OCI-LY3 (cell line): Measurements from ENCODE around the gene SERPINB1.

Experiments used
- EZH2phosphoT487 ChIP-seq: fragments of 200-600 bp; shearing (Covaris generic); IDR thresholded peaks from 2 replicates; pipeline ENCODE4 v1.6.1; 2018; ENCODE audit warnings: antibody characterized with exemption, mixed run types, low read depth
- TF ChIP-seq, protein P1 (sequence below): fragments of 200-600, 300-600 bp; sonication (generic); IDR thresholded peaks from 2 replicates; pipeline ENCODE4 v1.5.1; 2014; ENCODE audit warnings: antibody characterized with exemption, low read length, low read depth

DNA sequence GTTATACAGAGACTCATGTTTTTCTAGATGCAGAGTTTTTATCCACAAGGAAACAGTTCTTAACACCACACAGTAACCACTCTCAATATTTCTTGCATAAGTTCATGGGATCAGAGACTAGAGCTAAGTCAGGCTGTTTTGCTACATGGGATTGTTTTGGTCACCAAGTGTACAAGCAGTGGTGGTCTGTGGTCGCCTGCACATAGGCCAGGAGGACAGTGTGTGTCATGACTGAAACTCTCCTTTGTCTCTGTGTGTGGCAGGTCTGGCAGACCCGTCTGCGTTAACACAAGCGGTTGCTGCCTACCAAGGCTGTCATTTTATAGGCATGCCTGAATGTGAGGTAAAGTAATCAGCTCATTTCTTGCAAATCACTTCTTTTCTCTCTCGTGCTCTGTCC is 57.6 kb downstream of the SERPINB1 start:
- TF ChIP-seq, protein P1, sequence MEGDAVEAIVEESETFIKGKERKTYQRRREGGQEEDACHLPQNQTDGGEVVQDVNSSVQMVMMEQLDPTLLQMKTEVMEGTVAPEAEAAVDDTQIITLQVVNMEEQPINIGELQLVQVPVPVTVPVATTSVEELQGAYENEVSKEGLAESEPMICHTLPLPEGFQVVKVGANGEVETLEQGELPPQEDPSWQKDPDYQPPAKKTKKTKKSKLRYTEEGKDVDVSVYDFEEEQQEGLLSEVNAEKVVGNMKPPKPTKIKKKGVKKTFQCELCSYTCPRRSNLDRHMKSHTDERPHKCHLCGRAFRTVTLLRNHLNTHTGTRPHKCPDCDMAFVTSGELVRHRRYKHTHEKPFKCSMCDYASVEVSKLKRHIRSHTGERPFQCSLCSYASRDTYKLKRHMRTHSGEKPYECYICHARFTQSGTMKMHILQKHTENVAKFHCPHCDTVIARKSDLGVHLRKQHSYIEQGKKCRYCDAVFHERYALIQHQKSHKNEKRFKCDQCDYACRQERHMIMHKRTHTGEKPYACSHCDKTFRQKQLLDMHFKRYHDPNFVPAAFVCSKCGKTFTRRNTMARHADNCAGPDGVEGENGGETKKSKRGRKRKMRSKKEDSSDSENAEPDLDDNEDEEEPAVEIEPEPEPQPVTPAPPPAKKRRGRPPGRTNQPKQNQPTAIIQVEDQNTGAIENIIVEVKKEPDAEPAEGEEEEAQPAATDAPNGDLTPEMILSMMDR = no peak
- TF ChIP-seq EZH2phosphoT487 = no peak
